Osteoblast (primary cell): Measurements from ENCODE around the gene EZH1. TPM values are rescaled to one million over a fixed set of nuclear protein-coding genes. Genes with fewer than 3 reads are reported as not detected.

Source experiments
- DNase-seq: peaks from one replicate; pipeline ENCODE4 v3.0.0; 2011; ENCODE audit warnings: low spot score, mixed read lengths; ENCODE audit not compliant: insufficient read length; ENCODE audit errors: missing footprints
- H2AFZ ChIP-seq: 2 replicates; pipeline ENCODE4 v1.6.0; 2011; ENCODE audit warnings: mild to moderate bottlenecking, low read length
- H3K27ac ChIP-seq: 2 replicates; pipeline ENCODE4 v1.5.1; 2011; ENCODE audit warnings: mild to moderate bottlenecking, low read depth, low read length, moderate library complexity
- H3K27me3 ChIP-seq: 2 replicates; pipeline ENCODE4 v1.6.0; 2012; ENCODE audit warnings: mild to moderate bottlenecking, control low read depth, inconsistent platforms, low read length, moderate library complexity; ENCODE audit not compliant: insufficient read depth
- H3K36me3 ChIP-seq: 2 replicates; pipeline ENCODE4 v1.5.1; 2011; ENCODE audit warnings: mild to moderate bottlenecking, low read length, control low read depth, moderate library complexity; ENCODE audit not compliant: insufficient read depth
- H3K4me1 ChIP-seq: 2 replicates; pipeline ENCODE4 v1.5.1; 2011; ENCODE audit warnings: mild to moderate bottlenecking, low read length, control low read depth, moderate library complexity; ENCODE audit not compliant: insufficient read depth
- H3K4me2 ChIP-seq: 2 replicates; pipeline ENCODE4 v1.6.0; 2011; ENCODE audit warnings: mild to moderate bottlenecking, low read length; ENCODE audit not compliant: insufficient read depth
- H3K4me3 ChIP-seq: fragments of 200-600 bp; sonication (generic); 3 replicates; pipeline ENCODE4 v1.5.1; 2012; ENCODE audit warnings: mild to moderate bottlenecking, low read length, inconsistent platforms; ENCODE audit not compliant: insufficient read depth
- H3K79me2 ChIP-seq: 2 replicates; pipeline ENCODE4 v1.6.0; 2012; ENCODE audit warnings: mild to moderate bottlenecking, low read length, control low read depth, inconsistent platforms; ENCODE audit not compliant: insufficient read depth
- H3K9me3 ChIP-seq: 2 replicates; pipeline ENCODE4 v1.5.1; 2011; ENCODE audit warnings: low read depth, low read length, control low read depth
- H4K20me1 ChIP-seq: 2 replicates; pipeline ENCODE4 v1.6.0; 2012; ENCODE audit warnings: mild to moderate bottlenecking, low read length, control low read depth; ENCODE audit not compliant: insufficient read depth
- CTCF ChIP-seq: IDR thresholded peaks from 2 replicates; pipeline ENCODE4 v1.5.1; 2011; ENCODE audit warnings: mild to moderate bottlenecking, low read depth, low read length, moderate library complexity; ENCODE audit errors: extremely low read depth
- total RNA-seq: library from RNA; depleted of rRNA; stranded (reverse); fragments of >200 nt; gene quantifications from 2 replicates; pipeline ENCODE4 v1.2.3, GENCODE V29; 2012

The EZH1 gene
- total RNA-seq, 1 donor = 30.8 TPM

GRCh38 chr17:42673885-42674754 lies 70.7 kb downstream of the EZH1 start:
- peak overlapping the region; percentile 97 for H3K4me2 ChIP-seq
- peak; percentile 50 for TF ChIP-seq CTCF
- H3K27me3 ChIP-seq = no peaks in the 10 kb centered on the region
- peaks cover 34% of the 10 kb centered on the region for H3K79me2 ChIP-seq
- peaks cover 28% of the 10 kb centered on the region for H3K4me1 ChIP-seq
- peaks cover 38% of the 10 kb centered on the region for H4K20me1 ChIP-seq
- no peak overlapping the region for H2AFZ ChIP-seq
- peaks cover 39% of the 10 kb centered on the region for H3K36me3 ChIP-seq
- H3K9me3 ChIP-seq = no peaks in the 10 kb centered on the region
- H3K27ac ChIP-seq = no peak overlapping the region
- peak; percentile 100 for DNase-seq
- peak overlapping the region; percentile 96 for H3K4me3 ChIP-seq

- Histone ChIP-seq H4K20me1 (peaks cover 38% of the 10 kb centered on the region), H3K9me3 (no peaks in the 10 kb centered on the region), H3K27me3 (no peaks in the 10 kb centered on the region), H3K4me1 (peaks cover 21% of the 10 kb centered on the region), H3K36me3 (peaks cover 43% of the 10 kb centered on the region), H3K4me3 (peak overlapping the region; percentile 96), H3K79me2 (peaks cover 34% of the 10 kb centered on the region), H3K4me2 (peak overlapping the region; percentile 97), H2AFZ (no peak overlapping the region), H3K27ac (no peak overlapping the region)
- TF ChIP-seq CTCF = no peak
- no peak for DNase-seq
Observed at GRCh38 chr17:42673266-42673884, 71.5 kb downstream of the EZH1 start.

DNA sequence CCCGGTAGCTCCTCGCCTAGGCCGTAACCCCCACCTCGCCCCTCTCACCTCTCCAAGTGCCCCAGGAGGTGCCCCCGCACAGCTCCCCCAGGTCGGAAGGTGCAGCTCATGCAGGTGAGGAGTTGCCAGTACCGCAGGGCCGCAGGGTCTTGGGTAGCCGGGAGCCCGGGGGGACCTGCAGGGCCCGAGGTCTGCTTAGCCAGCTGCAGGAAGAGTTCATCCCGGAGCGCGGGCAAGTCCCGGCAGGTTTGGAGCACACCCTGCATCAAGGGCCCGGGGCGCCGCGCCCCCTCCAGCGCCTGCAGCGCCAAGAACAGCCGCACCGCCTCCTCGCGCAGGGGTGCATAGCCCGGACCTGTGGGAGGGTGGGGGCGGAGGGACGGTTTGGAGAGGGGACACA lies 72.8 kb downstream of the EZH1 start:
- H4K20me1 ChIP-seq = peaks cover 43% of the 10 kb centered on the region
- no peak overlapping the region for H3K4me3 ChIP-seq
- H3K27ac ChIP-seq = no peak overlapping the region
- no peaks in the 10 kb centered on the region for H3K27me3 ChIP-seq
- no peak for TF ChIP-seq CTCF
- no peak overlapping the region for H2AFZ ChIP-seq
- peak; percentile 83 for DNase-seq
- H3K4me1 ChIP-seq = peaks cover 25% of the 10 kb centered on the region
- peaks cover 34% of the 10 kb centered on the region for H3K79me2 ChIP-seq
- H3K36me3 ChIP-seq = peaks cover 49% of the 10 kb centered on the region
- no peak overlapping the region for H3K4me2 ChIP-seq
- no peaks in the 10 kb centered on the region for H3K9me3 ChIP-seq
